OCI-LY7 (cell line): ENCODE results near the gene PROK2.

Experiments
- EZH2phosphoT487 ChIP-seq: fragments of 200-600 bp; sonication (generic); IDR thresholded peaks from 2 replicates; pipeline ENCODE4 v1.6.1; 2018; ENCODE audit warnings: low read depth, borderline replicate concordance, mild to moderate bottlenecking, mixed run types, antibody characterized with exemption, low read length, moderate library complexity, mixed read lengths
- TF ChIP-seq, protein P1 (sequence below): fragments of 200-600 bp; sonication (generic); conservative IDR thresholded peaks from 2 replicates; pipeline ENCODE4 v1.5.1; 2014; ENCODE audit warnings: mild to moderate bottlenecking, antibody characterized with exemption, low read length, moderate library complexity, mixed read lengths

DNA sequence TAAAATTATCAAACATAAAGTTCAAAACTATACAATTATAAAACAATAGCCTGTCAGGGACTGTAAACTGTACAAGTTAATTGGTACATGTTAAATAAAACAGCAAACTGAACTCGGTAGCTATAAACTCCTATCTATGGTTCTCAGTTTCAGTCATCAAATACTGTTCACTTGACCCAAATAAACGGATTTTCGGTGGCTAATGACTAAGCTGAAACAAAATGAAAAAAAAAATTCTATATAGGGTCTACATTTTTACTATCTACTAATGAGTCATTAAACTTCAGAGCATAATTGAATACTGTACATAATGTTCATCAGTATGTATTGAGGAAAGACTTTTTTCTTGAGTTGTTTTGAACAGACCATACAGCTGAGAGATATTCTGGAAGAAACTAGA is 6.6 kb downstream of the PROK2 start:
- TF ChIP-seq, protein P1, sequence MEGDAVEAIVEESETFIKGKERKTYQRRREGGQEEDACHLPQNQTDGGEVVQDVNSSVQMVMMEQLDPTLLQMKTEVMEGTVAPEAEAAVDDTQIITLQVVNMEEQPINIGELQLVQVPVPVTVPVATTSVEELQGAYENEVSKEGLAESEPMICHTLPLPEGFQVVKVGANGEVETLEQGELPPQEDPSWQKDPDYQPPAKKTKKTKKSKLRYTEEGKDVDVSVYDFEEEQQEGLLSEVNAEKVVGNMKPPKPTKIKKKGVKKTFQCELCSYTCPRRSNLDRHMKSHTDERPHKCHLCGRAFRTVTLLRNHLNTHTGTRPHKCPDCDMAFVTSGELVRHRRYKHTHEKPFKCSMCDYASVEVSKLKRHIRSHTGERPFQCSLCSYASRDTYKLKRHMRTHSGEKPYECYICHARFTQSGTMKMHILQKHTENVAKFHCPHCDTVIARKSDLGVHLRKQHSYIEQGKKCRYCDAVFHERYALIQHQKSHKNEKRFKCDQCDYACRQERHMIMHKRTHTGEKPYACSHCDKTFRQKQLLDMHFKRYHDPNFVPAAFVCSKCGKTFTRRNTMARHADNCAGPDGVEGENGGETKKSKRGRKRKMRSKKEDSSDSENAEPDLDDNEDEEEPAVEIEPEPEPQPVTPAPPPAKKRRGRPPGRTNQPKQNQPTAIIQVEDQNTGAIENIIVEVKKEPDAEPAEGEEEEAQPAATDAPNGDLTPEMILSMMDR, result no peak
- 0 out of 2 replicates have a peak, but pooled peaks have one; percentile 47 for TF ChIP-seq EZH2phosphoT487
